ENCODE results near the gene TGFA. TPM values are rescaled to one million over a fixed set of nuclear protein-coding genes. Genes with fewer than 3 reads are reported as not detected.
A peak's percentile ranks its signal among the peaks of the same experiment; 100 is the strongest.

Gene TGFA
- total and polyA plus RNA-seq, 12 donors: 0.17 to 3.4 (median 1.2) TPM

DNA sequence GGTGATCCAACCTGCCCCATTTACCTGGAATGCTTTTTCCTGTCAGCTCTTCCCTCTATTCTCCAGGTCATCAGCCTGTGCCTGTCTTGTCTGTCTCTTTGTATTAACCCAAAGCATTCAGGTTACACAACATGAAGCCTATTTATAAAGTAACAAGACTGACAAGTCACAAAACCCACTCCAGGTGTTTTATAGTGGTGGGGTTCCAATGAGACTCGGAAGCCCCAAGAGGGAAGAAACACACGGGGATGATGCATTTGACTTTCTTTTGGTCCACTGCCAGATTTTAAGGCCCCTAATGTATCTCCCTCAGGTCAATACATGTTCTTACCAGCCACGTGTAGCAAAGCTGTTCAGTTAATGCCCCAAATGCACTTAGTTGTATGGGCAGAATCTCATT lies 27.5 kb downstream of the TGFA start:
- WGBS, 2 donors: 62 to 74% methylated on average over 3 of the region's 3 CpGs

GRCh38 chr2:70525032-70525431 lies 28.6 kb downstream of the TGFA start:
- ATAC-seq: no peak
- Histone ChIP-seq H3K36me3 (no peaks in the 10 kb centered on the region), H3K4me1 (peaks cover 0 to 39% (median 9%) of the 10 kb centered on the region in 9 donors), H3K9me3 (no peaks in the 10 kb centered on the region), H3K4me3 (no peak overlapping the region), H3K27me3 (no peaks in the 10 kb centered on the region), H3K27ac (peak overlapping the region in 2 of 10 donors; percentile 48 to 82)
- TF ChIP-seq, protein P1, sequence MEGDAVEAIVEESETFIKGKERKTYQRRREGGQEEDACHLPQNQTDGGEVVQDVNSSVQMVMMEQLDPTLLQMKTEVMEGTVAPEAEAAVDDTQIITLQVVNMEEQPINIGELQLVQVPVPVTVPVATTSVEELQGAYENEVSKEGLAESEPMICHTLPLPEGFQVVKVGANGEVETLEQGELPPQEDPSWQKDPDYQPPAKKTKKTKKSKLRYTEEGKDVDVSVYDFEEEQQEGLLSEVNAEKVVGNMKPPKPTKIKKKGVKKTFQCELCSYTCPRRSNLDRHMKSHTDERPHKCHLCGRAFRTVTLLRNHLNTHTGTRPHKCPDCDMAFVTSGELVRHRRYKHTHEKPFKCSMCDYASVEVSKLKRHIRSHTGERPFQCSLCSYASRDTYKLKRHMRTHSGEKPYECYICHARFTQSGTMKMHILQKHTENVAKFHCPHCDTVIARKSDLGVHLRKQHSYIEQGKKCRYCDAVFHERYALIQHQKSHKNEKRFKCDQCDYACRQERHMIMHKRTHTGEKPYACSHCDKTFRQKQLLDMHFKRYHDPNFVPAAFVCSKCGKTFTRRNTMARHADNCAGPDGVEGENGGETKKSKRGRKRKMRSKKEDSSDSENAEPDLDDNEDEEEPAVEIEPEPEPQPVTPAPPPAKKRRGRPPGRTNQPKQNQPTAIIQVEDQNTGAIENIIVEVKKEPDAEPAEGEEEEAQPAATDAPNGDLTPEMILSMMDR (IDR thresholded peaks at IDR 0.05): no peak
- intact Hi-C loops (cut with DNase I): loop anchor here in 1 of 10 donors (5.0 kb wide), 1 partner anchor 1693 kb away; no protein-coding TSS in a partner anchor
- DNase-seq: no peak
- 54 to 60% methylated on average over 1 of the region's 1 CpG for WGBS, 2 donors

More for the DNA sequence above, 27.5 kb downstream of the TGFA start:
- Histone ChIP-seq H3K27ac (no peak overlapping the region), H3K9me3 (no peaks in the 10 kb centered on the region), H3K4me1 (peaks cover 0 to 39% (median 9%) of the 10 kb centered on the region in 9 donors), H3K27me3 (no peaks in the 10 kb centered on the region), H3K4me3 (no peak overlapping the region), H3K36me3 (no peaks in the 10 kb centered on the region)
- TF ChIP-seq, protein P1 (IDR thresholded peaks at IDR 0.05): no peak
- ATAC-seq: no peak
- no peak for DNase-seq
- intact Hi-C loops (cut with DNase I): loop anchor here in 1 of 10 donors (5.0 kb wide), 1 partner anchor 1694 kb away; no protein-coding TSS in a partner anchor

- Histone ChIP-seq H3K36me3 (no peaks in the 10 kb centered on the region), H3K27ac (peak overlapping the region in 2 of 10 donors; percentile 48 to 82), H3K4me1 (peaks cover 0 to 34% (median 9%) of the 10 kb centered on the region in 9 donors), H3K9me3 (no peaks in the 10 kb centered on the region), H3K4me3 (peak overlapping the region in 1 of 10 donors; percentile 7), H3K27me3 (no peaks in the 10 kb centered on the region)
- 47 to 51% methylated on average over 14 of the region's 14 CpGs for WGBS, 2 donors
- intact Hi-C loops (cut with DNase I): no loop called here
- TF ChIP-seq, protein P1 (IDR thresholded peaks at IDR 0.05): no peak
- no peak for DNase-seq
- ATAC-seq: peak in 7 of 8 donors; percentile 17 to 86 (median 44)
Measured at GRCh38 chr2:70523996-70524965, 29.3 kb downstream of the TGFA start.

- TF ChIP-seq, protein P1 (IDR thresholded peaks at IDR 0.05): no peak
- DNase-seq (no peak), ATAC-seq (no peak)
- H3K4me1 ChIP-seq: peaks cover 0 to 32% (median 9%) of the 10 kb centered on the region in 9 donors
- no peaks in the 10 kb centered on the region for H3K9me3 ChIP-seq
- H3K4me3 ChIP-seq: no peak overlapping the region
- H3K27ac ChIP-seq: peak overlapping the region in 1 of 10 donors; percentile 83
- H3K27me3 ChIP-seq: peaks cover 0 to 1% (median 0%) of the 10 kb centered on the region in 7 donors
- intact Hi-C loops (cut with DNase I): no loop called here
- no peaks in the 10 kb centered on the region for H3K36me3 ChIP-seq
Measured at GRCh38 chr2:70523672-70523995, 30.0 kb downstream of the TGFA start.

Data from heart right ventricle (tissue), 16 donors.